ENCODE measurements around the gene ATRN.

The ATRN gene

GRCh38 chr20:3627476-3627875, 156.7 kb downstream of the ATRN start:
- no peak for TF ChIP-seq CTCF (conservative IDR thresholded peaks at IDR 0.05; ENCODE audit: low read depth, low read length)
- no peak overlapping the region for H3K4me3 ChIP-seq (ENCODE audit: low read length)
- DNase-seq (ENCODE audit: low read depth) = no peak

DNA sequence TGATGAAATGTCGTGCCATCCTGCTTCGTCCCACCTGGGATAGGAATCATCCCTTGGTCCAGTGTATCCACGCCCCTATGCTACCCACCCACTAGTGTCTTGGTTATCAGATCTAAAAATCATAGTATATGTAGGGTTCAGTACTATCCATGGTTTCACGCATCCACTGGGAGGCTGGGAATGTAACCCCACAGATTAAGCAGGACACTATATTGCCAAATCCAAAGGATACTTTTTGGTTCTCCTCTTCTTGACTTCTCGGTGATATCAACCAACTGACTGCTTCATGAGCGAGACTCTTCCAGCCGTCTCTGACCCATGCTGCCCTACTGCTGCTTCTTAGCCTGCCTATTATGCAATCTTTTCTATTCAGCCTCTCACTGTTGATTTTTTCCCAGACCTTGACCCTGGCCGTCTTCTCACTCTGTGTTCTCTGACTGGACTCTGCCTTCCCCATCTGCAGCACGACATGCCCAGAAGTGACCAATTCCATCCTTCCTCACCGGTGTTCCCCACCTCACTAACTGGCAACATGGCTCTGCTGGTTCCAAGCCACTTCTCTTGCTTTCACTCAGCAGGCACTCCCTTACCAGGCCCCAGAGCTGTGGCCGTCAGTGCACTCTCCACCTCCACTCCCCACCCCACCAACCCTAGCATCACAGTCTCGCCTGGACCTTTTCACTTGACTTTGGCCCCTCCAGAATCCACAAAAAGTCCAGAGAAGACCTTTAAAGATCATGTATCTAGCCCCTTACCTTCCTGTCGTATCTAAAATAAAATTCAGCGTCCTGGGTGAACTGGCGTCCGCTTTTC, 157.9 kb downstream of the ATRN start:
- no peak for DNase-seq (ENCODE audit: low read depth)
- H3K4me3 ChIP-seq (ENCODE audit: low read length) = no peak overlapping the region
- TF ChIP-seq CTCF (conservative IDR thresholded peaks at IDR 0.05; ENCODE audit: low read depth, low read length) = no peak

DNA sequence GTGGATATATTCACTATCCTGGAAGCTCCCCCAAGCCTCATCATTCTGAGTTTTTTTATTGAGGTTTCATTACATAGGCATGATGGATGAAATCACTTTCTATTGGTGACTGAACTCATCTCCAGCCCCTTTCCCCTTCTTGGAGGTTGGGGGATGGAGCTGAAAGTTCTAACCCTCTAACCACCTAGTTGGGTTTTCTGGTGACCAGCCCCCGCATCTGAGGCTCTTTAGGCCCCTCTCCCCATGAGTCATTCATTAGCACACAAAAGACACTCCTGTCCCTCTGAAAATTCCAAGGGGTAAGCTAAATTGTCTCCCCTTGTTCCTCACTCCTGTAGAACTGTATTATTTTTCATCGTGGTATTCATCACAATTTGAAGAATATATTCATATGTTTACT, 159.1 kb downstream of the ATRN start:
- no peak for DNase-seq (ENCODE audit: low read depth)
- TF ChIP-seq CTCF (conservative IDR thresholded peaks at IDR 0.05; ENCODE audit: low read depth, low read length) = no peak
- H3K4me3 ChIP-seq (ENCODE audit: low read length) = no peak overlapping the region

DNA sequence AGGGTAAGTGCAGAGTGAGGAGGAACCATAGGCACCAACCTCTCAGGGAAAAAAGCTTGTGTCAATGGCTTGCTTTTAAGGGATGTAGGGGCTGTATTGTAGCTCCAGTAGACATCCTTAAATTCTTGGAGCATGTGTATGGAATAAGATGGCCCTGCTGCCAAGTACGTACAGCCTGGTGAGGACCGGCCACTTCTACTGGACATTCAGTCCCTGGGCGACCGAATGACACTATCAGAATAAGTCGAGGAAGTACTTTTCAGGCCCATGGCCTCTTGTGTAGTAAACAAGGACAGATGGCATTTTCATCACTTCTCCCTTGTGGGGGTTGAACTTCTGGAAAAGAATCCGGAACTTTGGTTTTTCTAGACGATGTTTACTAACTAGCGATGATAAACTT, 159.6 kb downstream of the ATRN start:
- no peak for DNase-seq (ENCODE audit: low read depth)
- no peak overlapping the region for H3K4me3 ChIP-seq (ENCODE audit: low read length)
- TF ChIP-seq CTCF (conservative IDR thresholded peaks at IDR 0.05; ENCODE audit: low read depth, low read length) = no peak

GRCh38 chr20:3631534-3631933, 160.7 kb downstream of the ATRN start:
- DNase-seq (ENCODE audit: low read depth) = no peak
- no peak for TF ChIP-seq CTCF (conservative IDR thresholded peaks at IDR 0.05; ENCODE audit: low read depth, low read length)
- no peak overlapping the region for H3K4me3 ChIP-seq (ENCODE audit: low read length)

GRCh38 chr20:3632311-3633004, 161.6 kb downstream of the ATRN start:
- peak; percentile 20 for TF ChIP-seq CTCF (conservative IDR thresholded peaks at IDR 0.05; ENCODE audit: low read depth, low read length)
- no peak for DNase-seq (ENCODE audit: low read depth)
- no peak overlapping the region for H3K4me3 ChIP-seq (ENCODE audit: low read length)

Data from retinal pigment epithelial cell (primary cell).